DMS53 treated with DMSO at 0.1 percent for 48 hours (cell line): ENCODE measurements around the gene SLC26A1.

Experiments
- DNase-seq: peaks from one replicate; lab custom pipeline; 2025; ENCODE audit not compliant: unreplicated experiment; lab: John Stamatoyannopoulos, UW

The SLC26A1 gene

GRCh38 chr4:1014291-1015167 lies 21.3 kb upstream of the SLC26A1 start:
- DNase-seq, result no peak

- DNase-seq, result no peak
Measured at GRCh38 chr4:1013225-1014073, 20.2 kb upstream of the SLC26A1 start.

GRCh38 chr4:1012034-1012739 lies 19.0 kb upstream of the SLC26A1 start:
- no peak for DNase-seq

- no peak for DNase-seq
Measured at GRCh38 chr4:1011666-1012033, 18.4 kb upstream of the SLC26A1 start.

- DNase-seq, result peak; percentile 87
Measured at GRCh38 chr4:1011022-1011665, 17.9 kb upstream of the SLC26A1 start, which contains the start of gene FGFRL1. Gene FGFRL1 (plus strand): TSS chr4:1011626. CDS start chr4:1012486, 860 bp downstream.

GRCh38 chr4:1010395-1011021 lies 17.3 kb upstream of the SLC26A1 start:
- DNase-seq, result peak; percentile 91

- peak; percentile 82 for DNase-seq
Measured at GRCh38 chr4:1009542-1010394, 16.6 kb upstream of the SLC26A1 start.

- peak; percentile 60 for DNase-seq
Measured at GRCh38 chr4:1008840-1009541, 15.8 kb upstream of the SLC26A1 start.

- DNase-seq, result no peak
Measured at GRCh38 chr4:1006856-1007255, 13.7 kb upstream of the SLC26A1 start.

- DNase-seq, result no peak
Measured at GRCh38 chr4:1004557-1005485, 11.6 kb upstream of the SLC26A1 start.

GRCh38 chr4:1004071-1004418 lies 10.8 kb upstream of the SLC26A1 start:
- no peak for DNase-seq

- DNase-seq, result no peak
Measured at GRCh38 chr4:1003271-1004070, 10.3 kb upstream of the SLC26A1 start.

GRCh38 chr4:1002631-1003251 lies 9.5 kb upstream of the SLC26A1 start:
- no peak for DNase-seq

- no peak for DNase-seq
Measured at GRCh38 chr4:1002131-1002630, 9.0 kb upstream of the SLC26A1 start.

GRCh38 chr4:1001561-1002130 lies 8.4 kb upstream of the SLC26A1 start:
- DNase-seq, result no peak

GRCh38 chr4:1000686-1001260 lies 7.6 kb upstream of the SLC26A1 start:
- no peak for DNase-seq
